COLO829 (cell line): Measurements from ENCODE around the gene FXYD6.
"Not testable (repeated sequence)": the region's sequence is repeated elsewhere in the genome, so short reads cannot be mapped to it uniquely, and the experiment has no call there.

Experiments used
- DNase-seq: peaks from one replicate; pipeline ENCODE4 v3.0.0; 2012; ENCODE audit warnings: low spot score

Gene FXYD6

GRCh38 chr11:117868815-117869561, 7.5 kb downstream of the FXYD6 start:
- no peak for DNase-seq

GRCh38 chr11:117868088-117868487, 8.4 kb downstream of the FXYD6 start:
- no peak for DNase-seq

- DNase-seq: no peak
These were observed 9.9 kb downstream of the FXYD6 start for GRCh38 chr11:117866526-117866925.

GRCh38 chr11:117865546-117865945, 10.9 kb downstream of the FXYD6 start:
- not testable (repeated sequence) for DNase-seq

GRCh38 chr11:117863383-117863782, 13.1 kb downstream of the FXYD6 start:
- DNase-seq: no peak

- no peak for DNase-seq
These were observed 13.7 kb downstream of the FXYD6 start for GRCh38 chr11:117862753-117863152.

- no peak for DNase-seq
These were observed 14.3 kb downstream of the FXYD6 start for GRCh38 chr11:117862019-117862725.

- no peak for DNase-seq
These were observed 15.1 kb downstream of the FXYD6 start for GRCh38 chr11:117861151-117862018.

GRCh38 chr11:117860139-117860538, 16.3 kb downstream of the FXYD6 start:
- DNase-seq: no peak

GRCh38 chr11:117859488-117860112, 16.9 kb downstream of the FXYD6 start:
- no peak for DNase-seq

- no peak for DNase-seq
These were observed 17.4 kb downstream of the FXYD6 start for GRCh38 chr11:117859061-117859460.

- DNase-seq: no peak
These were observed 18.6 kb downstream of the FXYD6 start for GRCh38 chr11:117857734-117858414.

GRCh38 chr11:117855912-117856651, 20.4 kb downstream of the FXYD6 start:
- no peak for DNase-seq

- no peak for DNase-seq
These were observed 21.1 kb downstream of the FXYD6 start for GRCh38 chr11:117855186-117855845.

GRCh38 chr11:117852309-117852708, 24.1 kb downstream of the FXYD6 start:
- DNase-seq: no peak

- DNase-seq: no peak
These were observed 24.6 kb downstream of the FXYD6 start for GRCh38 chr11:117851852-117852251.

- no peak for DNase-seq
These were observed 25.4 kb downstream of the FXYD6 start for GRCh38 chr11:117851106-117851505.

- no peak for DNase-seq
These were observed 26.6 kb downstream of the FXYD6 start for GRCh38 chr11:117849781-117850414.

GRCh38 chr11:117843666-117844484, 32.6 kb downstream of the FXYD6 start:
- DNase-seq: peak; percentile 34
